CD1c-positive myeloid dendritic cell (primary cell): ENCODE measurements around the gene HS3ST2.
A peak's percentile ranks its signal among the peaks of the same experiment; 100 is the strongest.

Experiments
- DNase-seq: peaks from one replicate; pipeline ENCODE4 v3.0.0-alpha.2; 2016; ENCODE audit errors: extremely low spot score

The HS3ST2 gene

DNA sequence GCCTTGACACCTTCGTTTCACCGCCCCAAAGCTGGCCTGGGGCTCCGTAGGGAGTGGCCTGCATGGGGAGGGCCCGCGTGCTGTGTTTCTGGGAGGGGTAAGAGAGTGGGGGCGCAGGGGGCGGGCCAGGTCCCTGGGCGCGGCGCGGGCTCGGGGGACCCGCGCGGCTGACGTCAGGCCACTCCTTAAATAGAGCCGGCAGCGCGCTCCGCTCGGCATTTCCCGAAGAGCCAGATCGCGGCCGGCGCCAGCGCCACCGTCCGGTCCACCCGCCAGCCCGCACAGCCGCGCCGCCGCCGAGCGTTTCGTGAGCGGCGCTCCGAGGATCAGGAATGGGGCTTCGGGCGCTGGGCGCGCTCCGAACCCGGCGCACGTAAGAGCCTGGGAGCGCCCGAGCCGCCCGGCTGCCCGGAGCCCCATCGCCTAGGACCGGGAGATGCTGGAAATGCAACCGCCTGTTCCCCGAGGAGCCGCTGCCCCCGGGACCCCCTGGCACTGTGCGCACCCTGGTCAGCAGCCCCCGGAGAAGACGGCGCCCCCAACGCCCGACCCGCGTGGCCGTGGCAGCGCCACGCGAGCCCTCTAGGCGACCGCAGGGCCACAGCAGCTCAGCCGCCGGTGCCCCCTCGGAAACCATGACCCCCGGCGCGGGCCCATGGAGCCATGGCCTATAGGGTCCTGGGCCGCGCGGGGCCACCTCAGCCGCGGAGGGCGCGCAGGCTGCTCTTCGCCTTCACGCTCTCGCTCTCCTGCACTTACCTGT is at the start of gene HS3ST2:
Gene HS3ST2 (plus strand): TSS at position 215 of the 763 bp plus-strand sequence. CDS start 449 bp downstream, at position 664.
- peak; percentile 32 for DNase-seq

DNA sequence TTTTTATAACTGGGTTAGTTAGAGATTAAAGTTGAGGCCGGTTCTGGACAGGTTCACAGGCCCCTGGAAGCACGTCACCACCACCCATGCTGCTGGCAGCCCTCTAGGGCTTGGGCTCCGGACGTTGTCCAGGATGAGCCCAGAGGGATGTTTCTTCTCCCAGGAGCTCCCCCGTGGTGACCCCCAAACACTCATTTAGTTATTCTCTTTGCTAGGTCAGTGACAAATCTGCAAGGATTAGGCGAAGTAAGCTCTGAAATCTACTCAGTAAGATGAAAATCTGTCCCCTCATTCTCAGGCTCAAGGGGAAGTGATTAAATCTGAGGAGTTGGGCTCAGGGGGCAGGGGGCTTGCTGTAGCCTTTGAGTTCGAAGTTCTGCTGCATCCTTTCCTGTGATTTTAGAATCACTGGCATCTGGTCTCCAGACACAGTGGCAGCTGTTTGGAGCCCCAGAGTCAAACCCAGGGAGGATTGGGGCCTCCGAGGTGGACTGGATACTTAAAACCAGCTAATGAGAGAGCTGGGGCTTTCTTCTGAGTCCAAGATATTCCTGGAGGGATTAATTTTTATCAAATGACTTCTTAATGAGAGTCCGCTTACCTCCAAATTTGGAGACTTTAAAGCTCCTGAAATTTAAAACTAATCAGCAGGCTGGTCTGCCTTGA is 49.2 kb upstream of the HS3ST2 start:
- no peak for DNase-seq

- DNase-seq: no peak
Measured at GRCh38 chr16:22765479-22765878, 48.5 kb upstream of the HS3ST2 start.

- DNase-seq: no peak
Measured at GRCh38 chr16:22770866-22771265, 43.1 kb upstream of the HS3ST2 start.

- DNase-seq: no peak
Measured at GRCh38 chr16:22771551-22771950, 42.4 kb upstream of the HS3ST2 start.

DNA sequence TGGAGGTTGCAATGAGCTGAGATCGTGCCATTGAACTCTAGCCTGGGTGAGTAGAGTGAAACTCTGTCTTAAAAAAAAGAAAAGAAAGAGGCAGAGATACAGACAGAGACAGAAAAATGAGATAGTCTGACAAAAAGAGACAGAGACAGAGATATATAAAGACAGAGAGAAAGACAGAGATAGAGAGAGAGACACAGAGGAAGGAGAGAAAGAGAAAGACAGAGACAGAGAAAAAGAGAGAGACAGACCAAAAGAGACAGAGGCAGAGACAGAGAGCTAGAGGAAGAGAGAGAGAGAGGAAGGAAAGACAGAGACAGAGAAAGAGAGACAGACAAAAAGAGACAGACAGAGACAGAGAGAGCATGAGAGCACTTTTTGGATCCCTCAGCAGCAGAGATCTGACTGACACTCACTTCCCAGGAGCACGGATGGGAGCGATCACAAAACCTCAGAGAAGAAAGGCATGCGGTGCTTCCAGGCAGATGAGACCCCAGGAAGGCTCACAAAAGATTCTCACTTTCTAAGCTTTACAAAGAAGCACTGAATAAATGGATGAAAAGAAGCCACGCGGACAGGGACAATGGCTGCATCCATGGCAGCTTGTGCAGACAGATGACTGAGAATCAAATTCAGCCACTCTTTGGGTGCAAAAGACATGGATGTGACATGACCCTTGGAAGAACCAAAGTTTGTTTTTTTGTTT is 38.6 kb upstream of the HS3ST2 start:
- no peak for DNase-seq

DNA sequence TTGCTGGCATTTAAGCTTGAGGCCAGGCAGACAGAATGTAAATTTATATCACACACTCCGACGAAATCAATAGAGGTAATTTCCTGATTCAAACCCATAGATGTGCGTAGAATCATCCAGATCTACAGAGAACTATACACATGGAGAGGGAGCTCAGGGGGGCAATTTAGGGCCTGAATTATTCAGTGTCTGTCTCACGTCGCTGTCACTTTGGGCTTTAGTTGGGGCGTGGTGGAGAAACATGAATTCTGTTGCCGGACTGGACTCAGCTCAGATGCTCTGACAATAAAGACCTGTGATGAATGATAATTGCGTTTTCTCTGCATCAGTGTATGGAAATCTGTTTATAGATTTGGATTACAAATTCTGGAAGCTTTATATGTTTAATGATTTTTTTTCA is 32.5 kb upstream of the HS3ST2 start:
- no peak for DNase-seq

GRCh38 chr16:22782314-22782713 is 31.6 kb upstream of the HS3ST2 start:
- DNase-seq: peak; percentile 65

- DNase-seq: no peak
Measured at GRCh38 chr16:22784690-22785214, 29.2 kb upstream of the HS3ST2 start.

DNA sequence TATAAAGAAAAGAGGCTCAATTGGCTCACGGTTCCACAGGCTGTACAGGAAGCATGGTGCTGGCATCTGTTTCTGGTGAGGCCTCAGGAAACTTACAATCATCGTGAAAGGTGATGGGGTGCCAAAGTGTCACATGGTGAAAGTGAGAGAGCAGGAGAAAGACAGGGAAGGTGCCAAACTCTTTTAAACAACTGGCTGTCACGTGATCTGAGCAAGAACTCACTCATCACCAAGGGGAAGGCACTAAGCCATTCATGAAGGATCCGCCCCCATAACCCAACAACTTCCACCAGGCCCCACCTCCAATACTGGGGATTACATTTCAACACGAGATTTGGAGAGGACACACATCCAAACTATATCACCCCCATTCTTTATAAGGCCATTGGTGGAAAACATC is 28.4 kb upstream of the HS3ST2 start:
- DNase-seq: no peak

- DNase-seq: no peak
Measured at GRCh38 chr16:22786284-22786683, 27.7 kb upstream of the HS3ST2 start.

- no peak for DNase-seq
Measured at GRCh38 chr16:22786691-22787090, 27.3 kb upstream of the HS3ST2 start.

DNA sequence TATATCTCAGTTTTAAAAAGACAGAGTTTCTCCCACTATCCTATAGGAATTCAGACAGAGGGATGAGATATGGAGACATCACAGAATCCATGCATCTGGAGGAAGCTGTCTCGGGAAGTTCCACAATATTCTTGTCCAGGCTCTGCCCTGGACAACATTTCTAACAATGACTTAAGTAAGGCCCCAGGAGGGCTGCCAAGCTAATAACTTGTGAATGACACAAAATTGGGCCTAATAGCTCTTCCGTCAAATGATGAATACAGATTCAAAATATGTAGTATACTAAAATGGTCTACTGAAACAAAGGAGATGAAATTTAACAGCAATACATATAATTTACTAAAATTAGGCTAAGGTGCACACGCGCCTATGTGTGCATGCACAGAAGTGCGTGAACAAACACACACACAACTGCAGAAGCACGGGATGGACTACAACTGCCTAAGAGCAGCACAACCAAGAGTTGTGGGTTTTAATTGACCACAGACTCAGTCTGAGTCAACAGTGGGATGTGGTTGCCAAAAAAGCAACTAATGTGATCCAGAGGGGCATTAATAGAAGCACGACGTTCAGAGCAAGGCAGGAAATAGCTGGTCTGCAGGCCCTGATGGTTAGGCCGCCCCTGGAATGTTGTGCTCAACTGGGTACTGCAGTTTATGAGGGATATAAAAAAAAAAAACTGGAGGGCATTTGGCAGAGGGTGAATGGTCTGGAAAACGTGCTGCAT is 26.3 kb upstream of the HS3ST2 start:
- peak; percentile 21 for DNase-seq

GRCh38 chr16:22788193-22788530 is 25.8 kb upstream of the HS3ST2 start:
- peak; percentile 57 for DNase-seq

- no peak for DNase-seq
Measured at GRCh38 chr16:22789281-22789945, 24.5 kb upstream of the HS3ST2 start.

DNA sequence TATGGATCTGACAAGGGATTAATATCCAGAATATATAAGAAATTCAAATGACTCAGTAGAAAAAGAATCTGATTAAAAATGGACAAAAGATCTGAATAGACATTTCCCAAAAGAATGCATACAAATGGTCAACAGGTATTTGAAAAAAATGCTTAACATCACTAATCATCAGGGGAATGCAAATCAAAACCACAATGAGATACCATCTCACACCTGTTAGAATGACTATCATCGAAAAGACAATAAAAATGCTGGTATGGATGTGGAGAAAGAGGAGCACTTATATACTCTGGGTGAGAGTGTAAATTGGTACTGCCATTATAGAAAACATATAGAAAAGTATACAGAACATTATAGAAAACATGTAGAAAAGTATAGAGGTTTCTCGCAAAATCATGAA is 16.4 kb upstream of the HS3ST2 start:
- DNase-seq: no peak

DNA sequence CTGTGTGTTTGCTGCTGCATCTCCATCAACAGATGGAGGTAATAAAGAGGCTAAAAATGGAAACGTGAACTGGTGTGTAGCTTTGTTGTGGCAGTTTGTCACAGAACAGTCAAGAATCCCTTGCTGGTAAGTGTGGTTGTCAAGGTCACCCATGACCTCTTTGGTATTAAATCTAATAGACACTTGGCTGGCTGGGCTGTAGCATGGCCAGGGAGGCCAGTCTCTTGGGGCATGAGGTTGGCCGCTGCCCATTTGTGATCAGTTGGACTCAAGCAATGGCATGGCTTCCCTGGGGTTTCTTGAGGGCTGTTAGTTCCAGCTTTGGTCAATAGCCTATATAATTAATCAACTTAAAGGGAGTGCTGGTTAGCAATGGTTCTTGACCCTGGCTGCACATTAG is 14.8 kb upstream of the HS3ST2 start:
- DNase-seq: no peak

- no peak for DNase-seq
Measured at GRCh38 chr16:22804893-22805292, 9.1 kb upstream of the HS3ST2 start.

DNA sequence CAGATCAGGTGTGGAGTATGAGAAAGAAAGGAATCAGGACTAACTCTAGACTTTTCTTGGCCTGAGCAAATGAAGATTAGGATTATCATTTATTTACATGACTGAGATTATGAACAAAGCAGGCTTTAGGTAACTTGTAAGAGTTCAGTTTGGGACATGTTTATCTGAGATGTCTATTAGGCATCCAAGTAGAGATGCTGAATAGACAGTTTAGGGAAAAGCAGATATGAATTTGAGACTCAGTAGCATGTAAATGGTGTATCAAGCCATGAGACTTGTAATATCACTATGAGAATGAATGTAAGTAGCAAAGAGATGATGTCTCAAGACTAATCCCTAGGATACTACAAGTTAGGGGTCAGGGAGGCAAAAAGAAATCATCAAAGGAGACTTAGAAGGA is 8.6 kb upstream of the HS3ST2 start:
- DNase-seq: no peak

DNA sequence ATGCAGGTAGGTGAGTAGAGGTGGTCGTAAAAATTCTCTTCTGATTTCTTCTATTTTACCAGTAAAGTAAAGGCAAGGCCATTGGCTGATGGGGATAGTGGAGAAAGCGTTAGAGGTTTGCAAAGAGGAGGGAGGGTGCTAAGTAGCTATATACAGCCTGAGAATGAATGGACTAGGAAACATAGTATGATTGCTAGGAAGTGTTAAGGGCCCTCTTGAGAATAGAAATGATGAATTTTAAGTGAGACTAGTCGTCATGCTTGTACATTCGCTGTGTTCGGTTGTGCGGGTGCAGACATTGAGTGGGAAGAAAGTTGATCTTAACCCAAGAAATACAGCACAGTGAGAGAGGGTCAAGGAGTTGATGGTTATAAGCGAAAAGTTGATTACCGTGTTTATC is 7.2 kb upstream of the HS3ST2 start:
- DNase-seq: no peak

- peak; percentile 10 for DNase-seq
Measured at GRCh38 chr16:22810226-22810625, 3.7 kb upstream of the HS3ST2 start.
